Loucy (cell line): ENCODE data around the gene SRGAP1.

Experiments
- H2AFZ ChIP-seq: fragments of 200-600 bp; sonication (generic); 2 replicates; pipeline ENCODE4 v1.6.0; 2016; ENCODE audit warnings: antibody characterized with exemption, mild to moderate bottlenecking, low read length, moderate library complexity
- H3F3A ChIP-seq: fragments of 200-600 bp; 2 replicates; pipeline ENCODE4 v1.6.0; 2016; ENCODE audit warnings: antibody characterized with exemption, low read depth, mild to moderate bottlenecking
- H3K27me3 ChIP-seq: fragments of 200-600 bp; sonication (generic); 2 replicates; pipeline ENCODE4 v1.6.1; 2014; ENCODE audit warnings: low read length, mild to moderate bottlenecking; ENCODE audit not compliant: insufficient read depth, poor library complexity, severe bottlenecking
- H3K36me3 ChIP-seq: fragments of 200-600 bp; sonication (generic); 2 replicates; pipeline ENCODE4 v1.6.1; 2016; ENCODE audit warnings: low read length; ENCODE audit not compliant: insufficient read depth
- H3K4me1 ChIP-seq: fragments of 200-600 bp; sonication (generic); 2 replicates; pipeline ENCODE4 v1.5.1; 2014; ENCODE audit warnings: low read length, mild to moderate bottlenecking; ENCODE audit not compliant: insufficient read depth, poor library complexity, severe bottlenecking
- H3K4me2 ChIP-seq: fragments of 200-600 bp; sonication (generic); 2 replicates; pipeline ENCODE4 v1.6.0; 2014; ENCODE audit warnings: antibody characterized with exemption, low read length, low read depth, mild to moderate bottlenecking; ENCODE audit not compliant: poor library complexity, severe bottlenecking
- H3K4me3 ChIP-seq: fragments of 200-600 bp; sonication (generic); 2 replicates; pipeline ENCODE4 v1.5.1; 2014; ENCODE audit warnings: low read length, mild to moderate bottlenecking, mixed read lengths; ENCODE audit not compliant: poor library complexity, severe bottlenecking
- H3K79me2 ChIP-seq: fragments of 200-600 bp; sonication (generic); 2 replicates; pipeline ENCODE4 v1.6.1; 2014; ENCODE audit warnings: low read length; ENCODE audit not compliant: insufficient read depth
- H3K9ac ChIP-seq: fragments of 200-600 bp; sonication (generic); 2 replicates; pipeline ENCODE4 v1.6.0; 2014; ENCODE audit warnings: mild to moderate bottlenecking, low read depth, low read length, moderate library complexity; ENCODE audit not compliant: poor library complexity, severe bottlenecking
- H3K9me2 ChIP-seq: fragments of 200-600 bp; sonication (generic); replicated peaks from 2 replicates; pipeline ENCODE4 v1.6.1; 2016; ENCODE audit warnings: low read depth, low read length, mixed read lengths
- H3K9me3 ChIP-seq: fragments of 200-600 bp; sonication (generic); 2 replicates; pipeline ENCODE4 v1.6.1; 2014; ENCODE audit warnings: mild to moderate bottlenecking, antibody characterized with exemption, low read length, low read depth; ENCODE audit not compliant: insufficient read depth
- H4K20me1 ChIP-seq: fragments of 200-600 bp; sonication (generic); 2 replicates; pipeline ENCODE4 v1.6.0; 2014; ENCODE audit warnings: antibody characterized with exemption, low read length, mild to moderate bottlenecking; ENCODE audit not compliant: insufficient read depth, poor library complexity, severe bottlenecking
- CTCF ChIP-seq: fragments of 200-600 bp; sonication (generic); conservative IDR thresholded peaks from 2 replicates; pipeline ENCODE4 v1.5.1; 2014; ENCODE audit warnings: mild to moderate bottlenecking, antibody characterized with exemption, low read length
- EZH2phosphoT487 ChIP-seq: fragments of 200-600 bp; IDR thresholded peaks from 2 replicates; pipeline ENCODE4 v1.6.1; 2018; ENCODE audit warnings: antibody characterized with exemption, mild to moderate bottlenecking, moderate library complexity, borderline replicate concordance

Gene SRGAP1

GRCh38 chr12:64107776-64108175 is 263.3 kb downstream of the SRGAP1 start:
- no peaks in the 10 kb centered on the region for H3K36me3 ChIP-seq
- no peaks in the 10 kb centered on the region for H3K9me2 ChIP-seq
- H3K9me3 ChIP-seq, result no peaks in the 10 kb centered on the region
- no peak for TF ChIP-seq EZH2phosphoT487
- H4K20me1 ChIP-seq, result no peaks in the 10 kb centered on the region
- H3K27me3 ChIP-seq, result no peaks in the 10 kb centered on the region
- H3F3A ChIP-seq, result no peaks in the 10 kb centered on the region
- H3K9ac ChIP-seq, result no peak overlapping the region
- H3K4me3 ChIP-seq, result no peak overlapping the region
- no peak overlapping the region for H2AFZ ChIP-seq
- H3K79me2 ChIP-seq, result no peaks in the 10 kb centered on the region
- H3K4me2 ChIP-seq, result no peak overlapping the region
- H3K4me1 ChIP-seq, result no peaks in the 10 kb centered on the region

GRCh38 chr12:64109706-64110105 is 265.2 kb downstream of the SRGAP1 start:
- TF ChIP-seq EZH2phosphoT487 (no peak), CTCF (no peak)
- H3K79me2 ChIP-seq, result no peaks in the 10 kb centered on the region
- H3K4me2 ChIP-seq, result no peak overlapping the region
- no peaks in the 10 kb centered on the region for H3F3A ChIP-seq
- no peak overlapping the region for H2AFZ ChIP-seq
- H3K9ac ChIP-seq, result no peak overlapping the region
- no peaks in the 10 kb centered on the region for H3K4me1 ChIP-seq
- H3K36me3 ChIP-seq, result no peaks in the 10 kb centered on the region
- no peaks in the 10 kb centered on the region for H3K9me3 ChIP-seq
- no peaks in the 10 kb centered on the region for H3K9me2 ChIP-seq
- no peak overlapping the region for H3K4me3 ChIP-seq
- no peaks in the 10 kb centered on the region for H4K20me1 ChIP-seq
- no peaks in the 10 kb centered on the region for H3K27me3 ChIP-seq

- H3K9me3 ChIP-seq, result no peaks in the 10 kb centered on the region
- H3F3A ChIP-seq, result no peaks in the 10 kb centered on the region
These were observed 266.4 kb downstream of the SRGAP1 start for GRCh38 chr12:64110864-64111263.

More at GRCh38 chr12:64110864-64111263, 266.4 kb downstream of the SRGAP1 start:
- H3K4me2 ChIP-seq, result no peak overlapping the region
- no peaks in the 10 kb centered on the region for H3K4me1 ChIP-seq
- no peaks in the 10 kb centered on the region for H3K36me3 ChIP-seq
- TF ChIP-seq EZH2phosphoT487 (no peak), CTCF (no peak)
- H2AFZ ChIP-seq, result no peak overlapping the region
- H3K9me2 ChIP-seq, result no peaks in the 10 kb centered on the region
- H3K4me3 ChIP-seq, result no peak overlapping the region
- H3K9ac ChIP-seq, result no peak overlapping the region
- H3K27me3 ChIP-seq, result no peaks in the 10 kb centered on the region
- H4K20me1 ChIP-seq, result no peaks in the 10 kb centered on the region
- H3K79me2 ChIP-seq, result no peaks in the 10 kb centered on the region
